AG08396 (cell line): ENCODE data around the gene PEX14.

Experiments used
- DNase-seq: peaks from one replicate; pipeline ENCODE4 v3.0.0; 2012; ENCODE audit warnings: low spot score, mixed read lengths

PEX14 gene

GRCh38 chr1:10544239-10544638, 69.5 kb downstream of the PEX14 start:
- no peak for DNase-seq

GRCh38 chr1:10546896-10547295, 72.1 kb downstream of the PEX14 start:
- DNase-seq: no peak

DNA sequence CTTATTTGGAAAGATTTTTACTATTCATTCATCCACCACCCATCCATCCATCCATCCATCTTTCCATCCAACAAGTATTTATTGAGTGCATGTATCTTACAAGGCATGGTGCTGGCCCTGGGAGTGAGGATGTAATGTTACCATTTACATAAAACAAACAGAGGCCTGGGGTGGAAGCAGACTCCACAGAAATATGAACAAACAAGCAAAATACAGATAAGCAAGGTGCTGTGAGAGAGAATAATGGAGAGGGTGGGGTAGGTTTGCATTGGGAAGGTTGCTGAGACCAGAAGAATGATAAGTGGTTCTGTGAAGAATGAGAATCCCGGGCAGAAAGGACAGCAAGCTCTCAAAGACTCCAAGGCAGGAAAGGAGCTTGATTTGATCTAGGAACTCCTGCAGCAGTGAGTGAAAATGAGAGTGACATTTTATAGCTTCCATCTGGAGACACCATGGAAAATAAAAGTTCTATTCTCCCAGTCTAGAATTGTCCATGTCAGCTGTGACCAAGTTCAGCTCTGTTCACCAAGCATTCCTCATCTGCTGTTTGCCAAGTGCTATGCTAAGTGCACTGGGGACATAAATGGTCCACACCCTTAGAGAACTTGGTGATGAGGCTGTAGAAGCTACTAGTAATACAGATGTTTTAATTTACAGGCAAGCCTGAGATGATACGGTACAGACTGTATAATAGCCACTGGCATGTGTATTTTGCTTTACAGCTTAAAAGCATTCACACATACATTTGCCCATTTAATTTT, 75.3 kb downstream of the PEX14 start:
- DNase-seq: no peak

GRCh38 chr1:10553118-10553517, 78.4 kb downstream of the PEX14 start:
- DNase-seq: no peak

DNA sequence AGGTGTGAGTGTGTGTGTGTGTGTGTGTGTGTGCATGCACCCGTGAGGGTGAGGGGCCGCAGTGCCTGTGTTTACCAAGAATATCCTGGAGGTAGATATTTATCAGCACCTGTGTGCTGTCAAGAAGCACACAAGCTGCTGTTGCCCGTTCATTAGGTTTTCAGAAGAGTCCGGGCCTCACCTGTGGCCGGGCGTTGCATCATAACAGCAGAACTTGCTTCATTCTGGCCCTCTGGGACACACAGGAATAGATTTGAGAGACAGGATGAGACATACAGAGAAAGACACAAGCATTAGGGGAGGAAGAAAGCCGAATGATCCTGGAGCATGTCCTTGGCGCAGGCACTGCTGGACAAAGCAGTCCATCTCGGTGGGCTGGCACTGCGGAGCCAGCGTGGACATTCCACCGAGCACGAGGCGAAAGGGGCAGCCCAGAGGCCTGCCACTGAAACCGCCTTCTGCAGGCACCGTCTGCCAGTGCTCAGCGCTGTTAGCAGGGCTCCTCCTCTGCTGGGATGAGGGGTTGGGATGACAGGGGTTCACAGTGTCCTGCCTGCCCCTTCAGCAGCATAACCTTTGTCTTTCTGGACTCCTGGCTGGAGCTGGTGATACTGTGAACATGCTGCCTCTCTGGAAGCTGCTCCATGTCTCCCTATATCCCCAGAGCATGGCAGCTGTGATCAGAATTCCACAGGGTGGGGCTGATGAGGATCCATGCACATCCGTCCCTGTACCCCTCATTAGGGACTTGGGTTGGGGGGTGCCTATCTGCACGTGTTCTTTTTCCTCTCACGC, 81.1 kb downstream of the PEX14 start:
- no peak for DNase-seq

- no peak for DNase-seq
These were observed 81.8 kb downstream of the PEX14 start for GRCh38 chr1:10556430-10557005.

DNA sequence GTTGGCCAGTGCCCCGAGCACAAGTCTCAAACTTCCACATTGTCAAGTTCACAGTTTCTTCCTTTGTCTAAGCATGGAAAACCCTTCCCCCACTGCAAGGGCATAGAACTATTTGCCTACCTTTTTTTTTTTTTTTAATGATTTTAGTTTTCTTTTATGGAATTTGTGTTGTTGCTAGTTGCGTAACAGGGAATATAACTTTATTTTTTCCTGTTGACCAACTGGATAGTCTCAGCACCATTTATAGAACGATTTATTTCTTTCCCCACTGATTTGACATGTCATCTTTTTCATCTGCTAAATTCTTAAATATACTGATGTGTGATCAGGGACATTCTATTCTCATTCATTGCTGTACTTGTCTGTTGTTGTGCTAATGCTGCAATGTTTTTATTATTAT, 83.0 kb downstream of the PEX14 start:
- no peak for DNase-seq

DNA sequence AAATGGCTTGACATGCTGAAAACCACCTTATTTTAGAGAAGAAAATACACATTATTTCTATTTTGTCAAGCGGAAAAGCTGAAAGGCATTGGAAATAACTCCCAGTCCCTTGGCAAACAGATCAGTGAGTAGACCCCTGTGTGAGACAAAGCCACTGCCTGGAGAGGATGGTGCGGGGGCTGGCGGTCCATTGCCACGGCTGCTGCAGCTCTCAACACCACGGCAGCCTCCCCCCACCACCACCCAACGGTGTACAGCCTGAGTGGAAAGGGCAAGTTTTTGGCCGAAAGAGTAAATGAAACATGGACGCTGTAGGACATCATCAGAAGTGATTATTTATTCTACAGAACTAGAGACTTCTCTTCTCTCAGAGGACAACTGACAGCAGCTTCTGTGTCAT, 84.6 kb downstream of the PEX14 start:
- no peak for DNase-seq

- no peak for DNase-seq
These were observed 86.7 kb downstream of the PEX14 start for GRCh38 chr1:10561497-10561896.

- DNase-seq: no peak
These were observed 87.2 kb downstream of the PEX14 start for GRCh38 chr1:10561955-10562354.

DNA sequence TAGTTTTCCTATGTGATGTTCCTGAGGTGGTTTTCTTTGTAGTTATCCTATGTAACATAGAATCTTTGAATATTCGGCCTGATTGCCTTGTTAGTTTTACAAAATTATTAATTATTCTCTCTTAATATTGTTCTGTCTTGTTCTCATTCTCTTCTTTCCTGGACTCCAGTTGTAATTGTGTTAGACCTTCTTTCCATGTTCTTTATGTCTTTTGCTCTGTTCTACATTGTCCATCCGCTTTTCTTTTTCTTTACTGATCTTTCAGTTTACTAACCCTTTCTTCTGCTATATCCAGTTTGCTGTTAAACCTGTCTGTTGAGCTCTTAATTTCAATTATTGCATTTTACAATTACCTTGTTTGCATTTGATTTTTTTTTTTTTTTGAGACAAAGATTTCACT, 89.3 kb downstream of the PEX14 start:
- DNase-seq: no peak

GRCh38 chr1:10569531-10569930, 94.8 kb downstream of the PEX14 start:
- no peak for DNase-seq

- DNase-seq: peak; percentile 28
These were observed 100.9 kb downstream of the PEX14 start for GRCh38 chr1:10575616-10576015.

- DNase-seq: no peak
These were observed 103.3 kb downstream of the PEX14 start for GRCh38 chr1:10578070-10578469.

DNA sequence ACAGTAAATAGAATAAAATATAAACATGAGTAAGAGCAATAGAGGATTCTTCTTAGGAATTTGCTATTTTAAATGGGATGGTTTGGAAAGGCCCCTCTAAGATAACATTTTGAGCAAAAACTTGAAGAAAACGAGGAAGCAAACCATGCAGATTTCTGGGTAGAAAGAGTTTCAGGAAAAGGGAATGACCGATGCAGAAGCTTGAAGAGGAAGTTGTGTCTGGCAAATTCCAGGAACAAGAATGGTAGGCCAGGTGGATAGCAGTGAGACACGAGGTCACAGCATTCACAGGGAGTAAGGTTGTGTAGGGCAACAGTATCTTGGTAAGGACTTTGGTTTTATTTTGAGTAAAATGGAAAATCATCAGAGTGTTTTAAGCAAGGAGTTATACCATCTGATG, 108.9 kb downstream of the PEX14 start:
- DNase-seq: no peak

GRCh38 chr1:10585242-10585641, 110.5 kb downstream of the PEX14 start:
- DNase-seq: no peak

DNA sequence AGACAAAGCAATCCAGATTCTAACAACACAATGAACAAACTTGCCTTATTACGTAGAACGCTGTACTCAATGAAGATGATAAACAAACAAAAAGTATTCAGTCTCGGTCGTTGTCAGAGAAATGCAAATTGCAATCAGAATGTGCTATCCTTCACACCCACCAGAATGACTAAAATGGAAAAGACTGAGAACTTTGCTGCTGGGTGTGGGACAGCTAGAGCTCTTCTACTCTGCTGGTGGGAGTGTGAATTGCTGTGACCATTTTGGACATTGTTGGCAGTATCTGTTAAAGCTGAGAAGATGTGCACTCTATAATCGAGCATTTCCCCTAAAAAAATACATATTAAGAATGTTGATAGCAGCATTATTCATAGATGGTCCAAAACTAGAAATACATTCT, 111.4 kb downstream of the PEX14 start:
- DNase-seq: no peak

GRCh38 chr1:10588640-10589039, 113.9 kb downstream of the PEX14 start:
- DNase-seq: no peak

DNA sequence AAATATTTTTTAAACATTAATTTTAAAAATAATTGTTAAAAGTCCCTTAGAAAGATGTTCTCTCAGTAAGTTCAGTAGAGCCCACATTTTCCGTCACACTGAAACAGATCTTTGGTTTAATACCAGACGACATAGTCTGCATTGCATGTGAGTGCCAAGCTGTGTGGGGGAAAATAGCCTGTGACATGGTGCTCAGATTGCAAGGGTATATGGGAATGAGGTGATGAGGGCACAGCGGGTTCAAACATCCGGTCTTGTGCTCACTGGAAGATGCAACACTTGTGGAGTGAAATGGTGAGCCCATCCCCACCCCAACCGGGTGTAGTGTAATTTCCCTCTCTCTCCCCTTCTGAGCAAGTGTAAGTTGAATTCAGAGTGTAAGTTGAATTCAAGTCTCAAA, 114.3 kb downstream of the PEX14 start:
- no peak for DNase-seq

DNA sequence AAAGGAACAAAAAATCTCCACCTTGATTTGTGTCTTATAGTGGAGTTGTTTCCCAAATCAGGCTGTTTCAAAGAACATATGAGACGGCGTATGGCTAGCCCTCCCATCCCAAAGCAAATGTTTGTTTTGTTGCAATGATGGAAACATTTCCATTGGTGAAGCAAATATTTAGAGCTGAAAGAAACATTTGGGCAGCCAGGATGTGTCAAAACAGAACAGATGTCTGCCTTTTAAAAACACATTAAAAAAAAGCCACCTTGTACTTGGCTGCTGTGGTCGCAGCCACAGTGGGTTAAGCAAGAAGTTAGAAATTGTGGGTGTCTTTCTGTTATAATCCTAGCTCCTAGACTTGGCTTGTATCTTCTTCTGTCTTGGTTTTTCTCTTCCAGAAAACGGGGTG, 116.3 kb downstream of the PEX14 start:
- DNase-seq: no peak

GRCh38 chr1:10592373-10592772, 117.6 kb downstream of the PEX14 start:
- no peak for DNase-seq

DNA sequence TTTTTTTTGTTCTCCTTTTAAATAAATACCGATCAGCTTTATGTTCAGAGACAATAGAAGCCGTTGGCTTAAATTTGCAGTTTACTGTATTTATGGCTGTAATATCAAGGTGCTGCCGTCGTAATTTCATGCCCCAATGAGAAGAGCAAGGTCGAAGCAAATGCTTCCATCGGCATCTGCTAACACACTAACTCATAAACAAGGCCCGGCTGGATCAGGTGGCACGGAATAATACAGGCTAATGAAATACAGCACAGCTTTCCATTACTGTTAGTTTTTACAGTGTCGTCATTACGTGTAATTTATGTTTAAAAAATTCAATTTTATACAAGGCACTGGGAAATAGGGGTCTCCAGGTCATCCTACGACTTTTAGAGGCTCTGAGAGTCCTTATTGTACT, 119.0 kb downstream of the PEX14 start:
- DNase-seq: no peak

DNA sequence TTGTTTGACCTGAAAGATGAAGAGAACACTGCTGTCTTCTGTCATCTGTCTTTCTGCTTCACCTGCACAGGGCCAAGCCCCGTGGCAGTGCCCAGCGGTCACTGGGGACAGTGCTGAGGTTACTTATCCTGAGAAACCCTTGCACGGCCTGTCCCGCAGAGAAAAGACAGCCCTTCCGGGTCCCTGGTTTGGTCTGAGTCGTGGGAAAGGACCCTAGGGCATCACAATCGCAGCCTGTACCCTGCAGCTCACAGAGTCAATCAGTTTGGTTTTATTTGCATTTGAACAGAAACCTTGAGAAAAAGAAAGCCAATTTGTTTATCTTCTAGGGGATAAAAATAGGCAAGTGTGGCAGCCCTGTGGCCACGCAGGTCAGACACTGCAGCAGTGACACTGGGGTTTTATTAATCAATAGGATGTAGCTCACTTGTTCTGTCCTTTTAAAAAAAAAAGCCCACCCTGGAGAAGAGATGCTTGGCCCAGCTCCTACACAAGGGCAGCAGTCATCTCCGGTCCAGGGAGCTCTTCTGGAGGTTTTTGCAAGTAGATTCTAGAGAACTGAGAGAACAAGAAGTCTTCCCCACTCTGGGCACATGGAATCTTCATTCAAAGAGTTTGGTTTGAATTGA, 120.0 kb downstream of the PEX14 start:
- no peak for DNase-seq
